ENCODE results near the gene FOLR2.

GRCh38 chr11:72189455-72190250, 26.9 kb upstream of the FOLR2 start:
- TF ChIP-seq, protein P1, sequence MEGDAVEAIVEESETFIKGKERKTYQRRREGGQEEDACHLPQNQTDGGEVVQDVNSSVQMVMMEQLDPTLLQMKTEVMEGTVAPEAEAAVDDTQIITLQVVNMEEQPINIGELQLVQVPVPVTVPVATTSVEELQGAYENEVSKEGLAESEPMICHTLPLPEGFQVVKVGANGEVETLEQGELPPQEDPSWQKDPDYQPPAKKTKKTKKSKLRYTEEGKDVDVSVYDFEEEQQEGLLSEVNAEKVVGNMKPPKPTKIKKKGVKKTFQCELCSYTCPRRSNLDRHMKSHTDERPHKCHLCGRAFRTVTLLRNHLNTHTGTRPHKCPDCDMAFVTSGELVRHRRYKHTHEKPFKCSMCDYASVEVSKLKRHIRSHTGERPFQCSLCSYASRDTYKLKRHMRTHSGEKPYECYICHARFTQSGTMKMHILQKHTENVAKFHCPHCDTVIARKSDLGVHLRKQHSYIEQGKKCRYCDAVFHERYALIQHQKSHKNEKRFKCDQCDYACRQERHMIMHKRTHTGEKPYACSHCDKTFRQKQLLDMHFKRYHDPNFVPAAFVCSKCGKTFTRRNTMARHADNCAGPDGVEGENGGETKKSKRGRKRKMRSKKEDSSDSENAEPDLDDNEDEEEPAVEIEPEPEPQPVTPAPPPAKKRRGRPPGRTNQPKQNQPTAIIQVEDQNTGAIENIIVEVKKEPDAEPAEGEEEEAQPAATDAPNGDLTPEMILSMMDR (IDR thresholded peaks at IDR 0.05; ENCODE audit: low read depth, low read length, missing input control) = no peak
- TF ChIP-seq JUND (IDR thresholded peaks at IDR 0.05) = no peak
- TF ChIP-seq TAF1 (conservative IDR thresholded peaks at IDR 0.05) = no peak
- TF ChIP-seq MAX (IDR thresholded peaks at IDR 0.05) = no peak
- TF ChIP-seq ATF3 (IDR thresholded peaks at IDR 0.05) = no peak
- TF ChIP-seq RAD21 (IDR thresholded peaks at IDR 0.05) = no peak
- TF ChIP-seq FOXA1 (IDR thresholded peaks at IDR 0.05) = no peak
- TF ChIP-seq, protein P2, sequence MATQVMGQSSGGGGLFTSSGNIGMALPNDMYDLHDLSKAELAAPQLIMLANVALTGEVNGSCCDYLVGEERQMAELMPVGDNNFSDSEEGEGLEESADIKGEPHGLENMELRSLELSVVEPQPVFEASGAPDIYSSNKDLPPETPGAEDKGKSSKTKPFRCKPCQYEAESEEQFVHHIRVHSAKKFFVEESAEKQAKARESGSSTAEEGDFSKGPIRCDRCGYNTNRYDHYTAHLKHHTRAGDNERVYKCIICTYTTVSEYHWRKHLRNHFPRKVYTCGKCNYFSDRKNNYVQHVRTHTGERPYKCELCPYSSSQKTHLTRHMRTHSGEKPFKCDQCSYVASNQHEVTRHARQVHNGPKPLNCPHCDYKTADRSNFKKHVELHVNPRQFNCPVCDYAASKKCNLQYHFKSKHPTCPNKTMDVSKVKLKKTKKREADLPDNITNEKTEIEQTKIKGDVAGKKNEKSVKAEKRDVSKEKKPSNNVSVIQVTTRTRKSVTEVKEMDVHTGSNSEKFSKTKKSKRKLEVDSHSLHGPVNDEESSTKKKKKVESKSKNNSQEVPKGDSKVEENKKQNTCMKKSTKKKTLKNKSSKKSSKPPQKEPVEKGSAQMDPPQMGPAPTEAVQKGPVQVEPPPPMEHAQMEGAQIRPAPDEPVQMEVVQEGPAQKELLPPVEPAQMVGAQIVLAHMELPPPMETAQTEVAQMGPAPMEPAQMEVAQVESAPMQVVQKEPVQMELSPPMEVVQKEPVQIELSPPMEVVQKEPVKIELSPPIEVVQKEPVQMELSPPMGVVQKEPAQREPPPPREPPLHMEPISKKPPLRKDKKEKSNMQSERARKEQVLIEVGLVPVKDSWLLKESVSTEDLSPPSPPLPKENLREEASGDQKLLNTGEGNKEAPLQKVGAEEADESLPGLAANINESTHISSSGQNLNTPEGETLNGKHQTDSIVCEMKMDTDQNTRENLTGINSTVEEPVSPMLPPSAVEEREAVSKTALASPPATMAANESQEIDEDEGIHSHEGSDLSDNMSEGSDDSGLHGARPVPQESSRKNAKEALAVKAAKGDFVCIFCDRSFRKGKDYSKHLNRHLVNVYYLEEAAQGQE (IDR thresholded peaks at IDR 0.05) = no peak
- no peak for TF ChIP-seq FOXA2 (IDR thresholded peaks at IDR 0.05)
- TF ChIP-seq NR2F2 (IDR thresholded peaks at IDR 0.05) = no peak
- TF ChIP-seq YY1 (IDR thresholded peaks at IDR 0.05) = no peak
- no peak for TF ChIP-seq GABPA (IDR thresholded peaks at IDR 0.05 in 1 of 2, conservative IDR thresholded peaks at IDR 0.05 in 1 of 2)
